ENCODE measurements around the gene PDYN. TPM values are rescaled to one million over a fixed set of nuclear protein-coding genes. Genes with fewer than 3 reads are reported as not detected.
A peak's percentile ranks its signal among the peaks of the same experiment; 100 is the strongest.

The PDYN gene
- total and polyA plus RNA-seq, 9 of the 15 experiments (the other 6 are each of a cell fraction or from before 2014, with no cell fraction given): not detected

DNA sequence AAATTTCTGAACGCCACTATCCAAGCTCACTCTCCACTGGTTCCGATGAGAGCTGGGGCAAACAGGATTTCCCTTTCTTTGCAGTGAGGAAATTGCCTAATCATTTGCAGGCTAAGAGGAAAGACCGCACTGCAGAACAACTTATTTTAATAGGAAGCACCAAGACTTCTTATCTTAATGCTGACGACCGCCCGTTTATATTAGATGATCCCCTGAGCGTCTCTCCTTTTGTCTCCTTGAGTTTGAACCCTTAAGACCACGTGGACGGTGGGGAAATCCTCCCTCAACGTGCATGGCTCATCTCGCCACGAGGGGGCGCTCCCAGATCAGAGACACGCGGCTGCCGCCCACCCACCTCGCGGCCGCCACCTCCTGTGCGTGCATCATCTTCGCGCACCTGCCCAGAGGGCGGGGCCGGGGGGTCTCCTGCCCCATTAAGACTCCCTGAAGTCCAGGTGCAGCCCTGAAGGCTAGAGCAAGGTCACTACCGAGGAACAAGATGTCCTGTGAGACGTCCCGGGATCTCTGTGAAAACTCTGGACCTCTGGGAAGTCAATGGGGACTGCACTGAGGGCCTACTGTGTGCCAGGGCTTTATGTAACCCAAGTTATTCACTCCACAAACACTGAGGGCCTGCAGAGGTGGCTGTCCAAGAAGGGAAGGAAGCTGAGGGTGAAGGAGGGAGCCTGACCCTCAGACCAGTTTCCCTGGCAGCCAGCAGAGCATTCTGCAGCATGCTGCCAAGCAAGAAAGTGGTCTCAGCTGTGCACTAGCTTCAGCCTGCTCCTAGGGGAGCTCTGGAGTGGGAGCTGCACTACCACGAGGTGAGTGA lies 28.1 kb downstream of the PDYN start (continued):
- TF ChIP-seq REST (IDR thresholded peaks at IDR 0.05; ENCODE audit: borderline replicate concordance) (peak; percentile 81), REST (CRISPR knock-in tag; IDR thresholded peaks at IDR 0.05; ENCODE audit: low read depth) (no peak), ZNF407 (IDR thresholded peaks at IDR 0.05; ENCODE audit: low read depth) (no peak), KLF13 (tag; IDR thresholded peaks at IDR 0.05; ENCODE audit: borderline replicate concordance, low read depth) (0 out of 2 replicates have a peak, but pooled peaks have one; percentile 39), ZBTB7A (IDR thresholded peaks at IDR 0.05; ENCODE audit: borderline replicate concordance, control insufficient read depth, low read depth, low read length) (peak; percentile 53; the same call in 1 of the 2 replicates), RAD21 (CRISPR knock-in tag; conservative IDR thresholded peaks at IDR 0.05 in 1 of 2, IDR thresholded peaks at IDR 0.05 in 1 of 2) (peak; percentile 61 to 84), PHF8 (IDR thresholded peaks at IDR 0.05; ENCODE audit: borderline replicate concordance, low read length) (no peak), CREM (IDR thresholded peaks at IDR 0.05; ENCODE audit: low read depth) (peak; percentile 39; the same call in 1 of the 2 replicates), GATAD2A (IDR thresholded peaks at IDR 0.05) (no peak)

Measured in K562 (cell line).